GM19240 (cell line): ENCODE results near the gene VPS13D.
"Not testable (repeated sequence)": the region's sequence is repeated elsewhere in the genome, so short reads cannot be mapped to it uniquely, and the experiment has no call there.

ENCODE experiments used
- DNase-seq: peaks from one replicate; pipeline ENCODE4 v3.0.0; 2011; ENCODE audit warnings: low spot score; ENCODE audit not compliant: insufficient read length

Gene VPS13D

GRCh38 chr1:12370333-12370975 lies 140.6 kb downstream of the VPS13D start:
- no peak for DNase-seq

GRCh38 chr1:12371053-12371452 lies 141.2 kb downstream of the VPS13D start:
- no peak for DNase-seq

GRCh38 chr1:12372180-12372579 lies 142.3 kb downstream of the VPS13D start:
- DNase-seq: no peak

DNA sequence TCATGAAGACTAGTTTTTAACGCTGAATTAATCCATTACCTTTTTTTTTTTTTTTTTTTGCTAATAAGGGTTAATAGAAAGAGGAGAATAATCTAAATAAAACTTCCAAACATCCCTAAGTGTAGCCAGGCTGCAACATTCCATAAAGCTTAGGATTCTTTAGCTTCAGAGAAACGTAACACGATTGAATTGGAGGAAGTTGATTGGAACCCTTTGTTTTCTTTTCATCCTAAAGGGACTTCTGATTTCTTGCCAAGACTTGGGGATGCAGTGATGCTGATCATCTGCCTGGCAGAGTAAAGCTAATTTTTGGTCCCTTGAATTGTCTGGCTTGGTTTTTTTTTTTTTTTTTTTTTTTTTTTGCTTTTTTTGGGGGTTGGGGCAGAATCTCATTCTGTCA lies 142.9 kb downstream of the VPS13D start:
- no peak for DNase-seq

- DNase-seq: no peak
Observed at GRCh38 chr1:12375133-12375829, 145.5 kb downstream of the VPS13D start.

GRCh38 chr1:12376236-12377045 lies 146.6 kb downstream of the VPS13D start:
- no peak for DNase-seq

DNA sequence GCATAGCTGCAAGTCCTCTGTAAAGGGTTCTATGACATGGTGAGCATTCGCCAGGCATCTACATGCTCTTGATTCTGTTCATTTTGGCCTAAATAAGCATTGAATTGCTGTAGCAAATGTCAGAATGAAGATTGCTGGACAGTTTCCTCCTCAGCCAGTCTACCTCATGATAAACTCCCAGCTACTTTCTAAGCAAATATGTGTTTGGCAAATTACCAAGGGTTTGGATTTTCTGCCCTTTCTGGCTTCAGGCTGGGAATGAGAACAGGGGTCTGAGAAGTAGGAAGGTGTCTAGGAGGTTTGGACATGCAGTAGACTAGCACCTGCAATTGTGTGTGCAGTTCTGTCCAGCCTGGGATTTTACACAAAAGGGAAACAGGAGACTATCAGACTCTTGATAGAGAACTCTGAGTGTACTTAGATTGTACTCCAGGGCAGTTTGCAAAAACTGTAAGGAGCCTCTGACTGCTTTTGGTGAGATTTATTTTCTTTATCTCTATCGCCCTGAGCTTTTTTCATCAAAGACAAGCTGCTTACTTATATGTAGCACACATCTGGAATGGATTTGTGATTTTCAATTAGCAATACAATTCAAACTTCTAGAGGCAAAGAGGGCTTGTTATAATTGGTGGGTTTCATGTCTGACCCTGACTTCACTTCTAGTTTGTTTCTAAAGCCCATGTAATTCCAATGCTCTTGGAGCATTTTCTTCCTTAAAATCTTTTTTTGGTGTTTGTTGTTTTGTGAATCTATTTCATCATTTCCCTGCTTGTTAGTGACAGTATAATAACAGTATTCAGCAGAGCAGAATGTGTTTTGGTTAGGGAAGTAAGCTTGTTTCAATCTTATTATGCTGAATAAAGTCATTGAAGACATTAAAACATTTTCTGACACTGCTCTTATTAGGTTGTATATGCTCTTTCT lies 150.8 kb downstream of the VPS13D start:
- no peak for DNase-seq

DNA sequence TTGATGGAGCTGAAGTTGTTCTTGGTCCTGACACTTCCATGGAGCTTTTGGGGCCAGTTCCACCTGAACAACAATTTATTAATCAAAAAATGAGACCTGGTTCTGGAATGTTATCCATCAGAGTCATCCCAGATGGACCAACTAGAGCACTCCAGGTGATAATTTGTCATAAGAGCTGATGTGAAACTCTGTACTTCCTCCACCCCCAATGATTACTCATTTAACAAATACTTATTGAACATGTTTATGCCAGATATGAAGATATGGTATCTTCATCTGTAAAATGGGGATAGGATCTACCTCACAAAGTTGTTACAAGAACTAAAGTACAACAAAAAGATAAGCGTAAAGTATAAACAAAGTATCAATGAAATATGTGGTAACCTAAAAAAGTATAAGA lies 153.2 kb downstream of the VPS13D start:
- DNase-seq: no peak

DNA sequence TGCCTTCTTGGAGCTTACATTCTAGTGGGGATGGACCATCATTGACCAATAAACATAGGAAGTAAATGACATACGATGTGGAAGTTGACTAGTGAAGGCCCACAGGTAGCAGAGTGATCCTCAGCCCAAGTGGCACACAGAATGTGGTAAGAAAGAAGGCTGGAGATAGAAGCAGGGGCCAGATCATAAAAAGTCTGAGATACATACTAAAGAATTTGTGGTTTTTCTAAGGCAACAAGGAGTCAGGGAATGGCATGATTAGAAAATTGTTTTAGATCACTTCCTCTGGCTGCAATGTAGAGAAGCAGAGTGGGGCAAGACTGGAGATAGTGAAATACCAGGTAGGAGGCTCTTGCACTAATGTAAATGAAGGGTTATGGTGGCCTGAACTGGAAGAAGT lies 154.0 kb downstream of the VPS13D start:
- no peak for DNase-seq

- DNase-seq: no peak
Observed at GRCh38 chr1:12384836-12385456, 155.1 kb downstream of the VPS13D start.

DNA sequence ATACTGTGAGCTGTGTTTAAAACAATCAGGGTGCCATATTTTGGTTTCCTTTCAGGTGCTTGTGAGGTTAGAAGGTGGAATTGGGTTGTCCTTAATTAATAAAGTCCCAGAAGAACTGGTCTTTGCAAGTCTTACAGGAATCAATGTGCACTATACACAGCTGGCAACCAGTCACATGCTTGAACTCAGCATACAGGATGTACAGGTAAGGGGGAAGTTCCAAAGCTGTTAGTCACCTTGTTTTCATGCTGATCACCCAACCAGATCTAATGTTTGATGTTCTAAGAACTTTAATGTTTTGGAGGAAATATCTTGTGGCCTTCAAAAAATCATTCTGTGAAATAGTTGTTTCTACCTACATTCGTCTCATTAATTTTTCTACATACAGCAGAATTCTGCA lies 156.3 kb downstream of the VPS13D start:
- no peak for DNase-seq

DNA sequence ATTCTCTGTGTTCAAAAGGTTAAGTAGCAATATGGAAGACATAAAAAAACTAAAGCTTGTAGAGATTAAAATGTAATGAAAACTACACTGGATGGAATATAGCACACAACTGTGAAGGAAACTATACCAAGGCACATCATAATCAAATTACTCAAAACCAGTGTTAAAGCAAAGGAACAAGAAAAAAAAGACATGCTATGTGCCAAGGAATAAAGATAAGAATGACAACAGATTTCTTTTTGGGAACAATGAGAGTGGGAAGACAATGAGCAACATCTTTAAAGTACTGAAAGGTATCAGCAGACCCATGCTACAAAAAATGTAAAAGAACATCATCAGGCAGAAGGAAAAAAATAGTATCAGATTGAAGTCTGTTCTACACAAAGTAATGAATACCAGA lies 157.8 kb downstream of the VPS13D start:
- DNase-seq: no peak

- not testable (repeated sequence) for DNase-seq
Observed at GRCh38 chr1:12390296-12390695, 160.5 kb downstream of the VPS13D start.

GRCh38 chr1:12397462-12398450 lies 167.9 kb downstream of the VPS13D start:
- DNase-seq: no peak

DNA sequence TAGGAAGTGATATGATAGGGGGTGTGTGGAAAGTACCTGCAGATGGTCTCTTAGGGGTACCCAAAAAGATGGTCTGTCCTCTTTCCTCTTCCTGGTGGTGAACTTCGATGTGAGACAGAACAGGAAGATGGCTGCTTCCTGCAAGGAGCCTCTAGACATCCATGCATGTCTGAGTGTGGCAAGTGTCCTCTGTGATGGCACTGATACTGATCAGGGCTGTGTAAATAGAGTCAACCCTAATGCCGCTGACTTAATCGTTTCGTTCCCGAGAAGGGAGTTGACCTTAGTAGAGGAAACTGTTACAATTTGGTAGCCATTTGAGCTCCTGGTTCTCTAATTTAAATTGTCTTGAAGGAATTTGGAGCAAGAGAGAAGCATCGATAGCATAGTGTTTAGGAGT lies 168.6 kb downstream of the VPS13D start:
- no peak for DNase-seq

DNA sequence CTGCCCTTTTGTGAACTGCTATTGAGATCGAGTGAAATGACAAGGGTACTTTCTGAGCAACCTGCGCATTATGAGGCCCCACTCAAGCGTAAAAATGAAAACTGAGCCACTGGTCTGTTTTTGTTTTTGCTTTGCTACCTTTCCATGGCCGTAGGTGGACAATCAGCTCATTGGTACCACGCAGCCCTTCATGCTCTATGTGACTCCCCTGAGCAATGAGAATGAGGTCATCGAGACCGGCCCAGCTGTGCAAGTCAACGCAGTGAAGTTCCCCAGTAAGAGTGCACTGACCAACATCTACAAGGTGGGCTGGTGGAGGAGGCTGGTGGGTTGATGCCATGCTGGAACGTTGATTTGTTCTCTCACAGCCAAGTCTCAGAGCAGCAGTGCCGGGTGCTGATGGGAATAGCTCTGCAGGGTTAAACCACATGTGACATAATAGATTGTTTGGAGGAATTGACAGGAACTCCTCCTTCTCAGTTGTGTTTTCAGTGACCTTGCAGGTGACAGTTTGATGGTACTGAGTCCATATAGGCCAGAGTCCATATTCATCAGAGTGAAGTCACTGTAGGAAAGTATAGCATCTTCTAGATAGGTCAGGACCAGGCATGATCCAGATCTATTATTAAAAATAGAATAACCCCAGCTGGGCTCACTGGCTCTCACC lies 170.3 kb downstream of the VPS13D start:
- DNase-seq: no peak

- no peak for DNase-seq
Observed at GRCh38 chr1:12402159-12402673, 172.4 kb downstream of the VPS13D start.

- DNase-seq: no peak
Observed at GRCh38 chr1:12402842-12403241, 173.0 kb downstream of the VPS13D start.

- DNase-seq: no peak
Observed at GRCh38 chr1:12404918-12405317, 175.1 kb downstream of the VPS13D start.
